ENCODE results near the gene KRT81.

Gene KRT81

GRCh38 chr12:52239767-52240166 lies 51.6 kb downstream of the KRT81 start:
- no peak for TF ChIP-seq CTCF (IDR thresholded peaks at IDR 0.05; ENCODE audit: low read depth, low read length, missing control alignments)
- DNase-seq (ENCODE audit: extremely low read depth, low read depth): no peak
- H3K4me3 ChIP-seq (replicated peaks; ENCODE audit: low read depth, low read length): no peak overlapping the region

GRCh38 chr12:52238916-52239646 lies 52.3 kb downstream of the KRT81 start:
- no peak for TF ChIP-seq CTCF (IDR thresholded peaks at IDR 0.05; ENCODE audit: low read depth, low read length, missing control alignments)
- H3K4me3 ChIP-seq (replicated peaks; ENCODE audit: low read depth, low read length): no peak overlapping the region
- DNase-seq (ENCODE audit: extremely low read depth, low read depth): no peak

- no peak for DNase-seq (ENCODE audit: extremely low read depth, low read depth)
- no peak for TF ChIP-seq CTCF (IDR thresholded peaks at IDR 0.05; ENCODE audit: low read depth, low read length, missing control alignments)
Observed at GRCh38 chr12:52238207-52238840, 53.0 kb downstream of the KRT81 start.

GRCh38 chr12:52236386-52237050 lies 54.8 kb downstream of the KRT81 start:
- TF ChIP-seq CTCF (IDR thresholded peaks at IDR 0.05; ENCODE audit: low read depth, low read length, missing control alignments): no peak
- H3K4me3 ChIP-seq (replicated peaks; ENCODE audit: low read depth, low read length): no peak overlapping the region
- no peak for DNase-seq (ENCODE audit: extremely low read depth, low read depth)

More at GRCh38 chr12:52238207-52238840, 53.0 kb downstream of the KRT81 start:
- H3K4me3 ChIP-seq (replicated peaks; ENCODE audit: low read depth, low read length): no peak overlapping the region
